Measurements from ENCODE around the gene SEC11C. TPM values are rescaled to one million over a fixed set of nuclear protein-coding genes. Genes with fewer than 3 reads are reported as not detected.
A peak's percentile ranks its signal among the peaks of the same experiment; 100 is the strongest.

Gene SEC11C
- total RNA-seq, 1 donor from 2014 or later: 54.3 TPM

DNA sequence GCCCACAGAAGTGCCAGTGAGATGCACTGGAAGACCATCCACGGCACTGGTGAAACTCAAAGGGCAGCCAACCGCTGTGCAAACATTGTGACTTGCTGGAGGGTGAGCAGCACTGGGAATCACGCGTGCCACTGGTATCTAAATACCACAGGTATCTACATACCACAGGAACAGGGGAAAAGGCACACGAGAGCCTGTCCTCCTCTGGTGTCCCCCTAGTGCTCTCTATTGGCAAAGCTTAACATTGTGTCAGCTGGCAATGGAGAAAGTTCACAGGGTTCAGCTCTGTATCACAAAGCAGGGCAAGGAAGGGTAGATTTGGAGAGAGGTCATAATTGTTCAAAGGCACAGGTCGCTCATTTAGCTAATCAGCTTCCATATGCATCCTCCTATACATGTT, 12.6 kb upstream of the SEC11C start:
- TF ChIP-seq, protein P1, sequence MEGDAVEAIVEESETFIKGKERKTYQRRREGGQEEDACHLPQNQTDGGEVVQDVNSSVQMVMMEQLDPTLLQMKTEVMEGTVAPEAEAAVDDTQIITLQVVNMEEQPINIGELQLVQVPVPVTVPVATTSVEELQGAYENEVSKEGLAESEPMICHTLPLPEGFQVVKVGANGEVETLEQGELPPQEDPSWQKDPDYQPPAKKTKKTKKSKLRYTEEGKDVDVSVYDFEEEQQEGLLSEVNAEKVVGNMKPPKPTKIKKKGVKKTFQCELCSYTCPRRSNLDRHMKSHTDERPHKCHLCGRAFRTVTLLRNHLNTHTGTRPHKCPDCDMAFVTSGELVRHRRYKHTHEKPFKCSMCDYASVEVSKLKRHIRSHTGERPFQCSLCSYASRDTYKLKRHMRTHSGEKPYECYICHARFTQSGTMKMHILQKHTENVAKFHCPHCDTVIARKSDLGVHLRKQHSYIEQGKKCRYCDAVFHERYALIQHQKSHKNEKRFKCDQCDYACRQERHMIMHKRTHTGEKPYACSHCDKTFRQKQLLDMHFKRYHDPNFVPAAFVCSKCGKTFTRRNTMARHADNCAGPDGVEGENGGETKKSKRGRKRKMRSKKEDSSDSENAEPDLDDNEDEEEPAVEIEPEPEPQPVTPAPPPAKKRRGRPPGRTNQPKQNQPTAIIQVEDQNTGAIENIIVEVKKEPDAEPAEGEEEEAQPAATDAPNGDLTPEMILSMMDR (conservative IDR thresholded peaks at IDR 0.05): no peak
- Mint-ChIP-seq H3K36me3 (ENCODE audit: low read depth) (no peaks in the 10 kb centered on the region), H3K9me3 (no peaks in the 10 kb centered on the region), H3K4me1 (no peaks in the 10 kb centered on the region), H3K4me3 (no peak overlapping the region), H3K27ac (ENCODE audit: unreplicated experiment) (no peak overlapping the region), H3K27me3 (ENCODE audit: low read depth) (peaks cover 89% of the 10 kb centered on the region)
- DNase-seq (ENCODE audit: low read depth, low spot score): no peak

DNA sequence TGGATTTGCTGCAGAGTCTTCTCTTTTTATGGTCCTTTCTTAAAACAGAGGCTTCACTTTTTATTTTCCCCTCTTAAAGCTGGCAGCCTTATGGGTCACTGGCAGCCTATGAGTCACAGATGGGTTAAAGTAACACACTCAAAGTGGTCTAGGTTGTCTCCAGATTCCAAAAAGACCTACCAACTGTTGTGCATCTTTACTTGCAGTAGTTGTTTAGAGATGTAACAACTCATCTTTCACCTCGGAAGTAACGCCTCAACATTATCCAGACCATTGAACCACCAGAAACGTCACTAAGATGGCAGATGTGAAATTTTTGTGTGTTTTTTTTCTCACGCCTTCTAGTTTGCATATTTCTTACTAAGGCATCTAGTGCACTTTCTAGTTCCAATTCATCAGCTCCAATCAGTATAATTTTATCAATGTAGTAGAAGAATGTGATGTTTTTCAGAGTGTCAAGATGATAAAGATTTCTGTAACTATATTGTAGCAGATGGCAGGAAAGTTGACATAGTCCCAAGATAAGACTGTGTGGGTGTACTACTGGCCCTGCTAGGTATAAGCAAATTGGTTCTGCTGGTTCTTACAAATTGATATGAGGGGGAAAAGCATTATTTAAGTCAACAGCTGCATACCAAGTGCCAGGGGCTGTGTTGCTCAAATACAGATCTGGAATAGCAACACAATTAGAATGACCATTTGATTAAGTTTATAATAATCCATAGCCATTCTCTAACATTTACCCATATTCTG, 9.6 kb upstream of the SEC11C start:
- Mint-ChIP-seq H3K9me3 (peaks cover 4% of the 10 kb centered on the region), H3K27me3 (ENCODE audit: low read depth) (peaks cover 91% of the 10 kb centered on the region), H3K36me3 (ENCODE audit: low read depth) (no peaks in the 10 kb centered on the region), H3K4me3 (no peak overlapping the region), H3K4me1 (no peaks in the 10 kb centered on the region), H3K27ac (ENCODE audit: unreplicated experiment) (no peak overlapping the region)
- no peak for DNase-seq (ENCODE audit: low read depth, low spot score)
- TF ChIP-seq, protein P1 (conservative IDR thresholded peaks at IDR 0.05): no peak

DNA sequence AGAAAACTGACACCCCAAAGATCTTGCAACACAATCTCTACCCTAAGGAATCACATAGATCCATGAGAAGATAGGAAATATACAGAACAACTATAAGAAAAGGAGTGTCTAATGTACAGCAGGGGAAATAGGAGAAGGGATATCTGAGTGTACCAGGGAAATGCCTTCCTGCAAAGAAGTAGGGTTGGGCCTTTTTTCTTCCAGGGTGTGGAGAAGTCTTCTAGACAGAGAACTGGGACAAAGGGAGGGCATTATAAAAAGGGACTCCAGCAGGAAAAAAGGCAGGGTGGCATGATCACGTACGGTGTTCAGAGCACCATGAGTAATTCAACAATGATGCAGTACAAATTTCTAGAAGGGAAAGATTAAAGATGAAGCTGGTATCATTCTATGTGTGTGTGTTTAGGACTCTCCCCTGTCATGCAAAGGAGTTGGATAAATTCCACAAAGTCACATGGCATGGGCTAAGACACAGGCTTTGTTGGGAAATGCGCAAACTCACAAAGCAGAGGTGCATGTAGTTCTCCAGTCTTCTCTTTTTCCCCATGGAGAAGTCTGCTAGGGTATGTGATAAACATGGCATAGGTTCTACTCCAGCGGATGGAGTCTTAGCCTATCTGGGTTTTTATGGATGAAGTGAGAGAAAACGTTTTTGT, 6.7 kb upstream of the SEC11C start:
- no peak overlapping the region for H3K4me3 Mint-ChIP-seq
- H3K27ac Mint-ChIP-seq (ENCODE audit: unreplicated experiment): no peak overlapping the region
- DNase-seq (ENCODE audit: low read depth, low spot score): no peak
- peaks cover 4% of the 10 kb centered on the region for H3K9me3 Mint-ChIP-seq
- no peaks in the 10 kb centered on the region for H3K36me3 Mint-ChIP-seq (ENCODE audit: low read depth)
- no peaks in the 10 kb centered on the region for H3K4me1 Mint-ChIP-seq
- TF ChIP-seq, protein P1 (conservative IDR thresholded peaks at IDR 0.05): no peak
- H3K27me3 Mint-ChIP-seq (ENCODE audit: low read depth): peaks cover 91% of the 10 kb centered on the region

DNA sequence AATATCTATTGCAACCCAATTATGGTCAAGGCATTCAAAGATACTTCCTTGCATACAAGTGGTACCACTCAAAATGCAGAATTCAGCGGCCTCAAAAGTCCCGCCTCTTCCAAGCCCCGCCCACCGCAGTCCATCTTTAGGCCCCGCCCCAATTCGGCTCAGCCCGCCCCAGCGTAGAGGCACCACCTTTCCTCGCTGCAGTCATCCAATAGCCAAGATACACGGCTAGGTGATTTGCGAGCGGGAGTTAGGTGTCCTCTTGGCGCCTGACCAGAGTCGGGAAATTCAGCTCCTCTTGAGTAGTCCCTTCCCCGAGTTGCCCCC, 431 bp upstream of the SEC11C start:
- H3K27ac Mint-ChIP-seq (ENCODE audit: unreplicated experiment): peak overlapping the region; percentile 99
- peak overlapping the region; percentile 82 for H3K4me3 Mint-ChIP-seq
- H3K27me3 Mint-ChIP-seq (ENCODE audit: low read depth): peaks cover 43% of the 10 kb centered on the region
- peaks cover 35% of the 10 kb centered on the region for H3K4me1 Mint-ChIP-seq
- H3K9me3 Mint-ChIP-seq: no peaks in the 10 kb centered on the region
- H3K36me3 Mint-ChIP-seq (ENCODE audit: low read depth): no peaks in the 10 kb centered on the region
- TF ChIP-seq, protein P1 (conservative IDR thresholded peaks at IDR 0.05): no peak
- peak; percentile 90 for DNase-seq (ENCODE audit: low read depth, low spot score)

DNA sequence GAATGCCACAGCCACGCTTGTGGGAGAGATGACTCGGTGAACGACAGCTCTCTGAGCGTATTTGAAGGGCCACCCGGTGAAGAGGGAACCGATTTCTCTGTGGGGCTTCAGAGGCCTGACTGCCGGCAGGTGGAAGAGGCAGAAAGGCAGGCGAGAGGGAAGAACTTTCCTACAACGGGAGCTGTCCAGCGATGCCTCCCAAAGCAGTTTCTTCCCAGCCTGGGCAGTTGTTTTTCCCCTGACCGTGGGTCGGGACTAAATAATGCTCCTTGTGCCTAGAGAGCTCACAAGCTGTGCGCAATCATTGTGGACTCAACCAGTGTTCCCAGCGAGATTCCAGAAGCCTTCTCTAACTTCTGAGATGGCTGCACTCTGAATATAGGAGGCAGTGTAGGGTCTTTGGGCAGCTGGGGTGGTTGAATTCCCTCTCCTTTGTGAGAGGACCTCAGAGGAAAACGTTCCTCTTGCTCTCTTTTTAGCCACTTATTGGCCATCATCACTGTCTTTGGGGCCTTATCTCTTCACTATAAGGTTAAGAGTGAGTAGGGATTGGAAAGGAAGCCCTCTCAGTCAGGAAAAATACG, 710 bp downstream of the SEC11C start:
- H3K9me3 Mint-ChIP-seq: no peaks in the 10 kb centered on the region
- peak overlapping the region; percentile 93 for H3K27ac Mint-ChIP-seq (ENCODE audit: unreplicated experiment)

More for the DNA sequence above, 710 bp downstream of the SEC11C start:
- TF ChIP-seq, protein P1 (conservative IDR thresholded peaks at IDR 0.05): no peak
- Mint-ChIP-seq H3K36me3 (ENCODE audit: low read depth) (no peaks in the 10 kb centered on the region), H3K4me1 (peaks cover 35% of the 10 kb centered on the region), H3K27me3 (ENCODE audit: low read depth) (peaks cover 31% of the 10 kb centered on the region), H3K4me3 (peak overlapping the region; percentile 82)
- DNase-seq (ENCODE audit: low read depth, low spot score): peak; percentile 4
